Activated naive CD4-positive, alpha-beta T cell treated with anti-CD3 and anti-CD28 coated beads for 36 hours (primary cell): Measurements from ENCODE around the gene NPSR1. TPM values are rescaled to one million over a fixed set of nuclear protein-coding genes. Genes with fewer than 3 reads are reported as not detected.

Experiments used
- CTCF ChIA-PET: fragments of 350-600 bp; sonication (Branson Sonifier 250); formaldehyde crosslinking; loops from one replicate; lab custom pipeline; 2021; ENCODE audit warnings: antibody characterized with exemption; lab: Charles Lee
- DNase-seq: peaks from one replicate; pipeline ENCODE4 v3.0.0-alpha.2; 2020
- H3K27ac Mint-ChIP-seq: one replicate; pipeline ENCODE4 v1.8.0; 2021; ENCODE audit warnings: mild to moderate bottlenecking, mixed read lengths
- H3K27me3 Mint-ChIP-seq: one replicate; pipeline ENCODE4 v1.8.0; 2021; ENCODE audit warnings: low read depth, mixed read lengths
- H3K36me3 Mint-ChIP-seq: one replicate; pipeline ENCODE4 v1.8.0; 2021; ENCODE audit warnings: low read depth, mixed read lengths
- H3K4me1 Mint-ChIP-seq: one replicate; pipeline ENCODE4 v1.8.0; 2021; ENCODE audit warnings: low read depth, mixed read lengths
- H3K4me3 Mint-ChIP-seq: one replicate; pipeline ENCODE4 v1.8.0; 2021; ENCODE audit warnings: mild to moderate bottlenecking, moderate library complexity, mixed read lengths
- H3K9me3 Mint-ChIP-seq: one replicate; pipeline ENCODE4 v1.8.0; 2021; ENCODE audit warnings: mixed read lengths
- intact Hi-C: fragments of 100-400 bp; cut with micrococcal nuclease; formaldehyde crosslinking; loops from one replicate; pipeline ENCODE4 v1.15.1; 2023
- total RNA-seq, 2 experiments: library from RNA; stranded (reverse); gene quantifications; one replicate each; pipeline ENCODE4 v1.2.3, GENCODE V29; 2021

NPSR1 gene
- total RNA-seq, 2 experiments from 2014 or later = not detected

GRCh38 chr7:34823650-34824258, 165.7 kb downstream of the NPSR1 start:
- peaks cover 4% of the 10 kb centered on the region for H3K27me3 Mint-ChIP-seq
- H3K4me1 Mint-ChIP-seq = no peaks in the 10 kb centered on the region
- H3K36me3 Mint-ChIP-seq = no peaks in the 10 kb centered on the region
- CTCF ChIA-PET = interaction anchor here (0.6 to 2.1 kb wide), 8 partner anchors 11 to 1779 kb away, joined by 3 to 11 read pairs (median 4); no protein-coding TSS in a partner anchor
- intact Hi-C loops = loop anchor here (1.0 to 10.0 kb wide), 3 partner anchors 101 to 499 kb away; no protein-coding TSS in a partner anchor
- no peak overlapping the region for H3K27ac Mint-ChIP-seq
- peak; percentile 73 for DNase-seq
- H3K4me3 Mint-ChIP-seq = no peak overlapping the region
- no peaks in the 10 kb centered on the region for H3K9me3 Mint-ChIP-seq

- H3K36me3 Mint-ChIP-seq = no peaks in the 10 kb centered on the region
- H3K9me3 Mint-ChIP-seq = no peaks in the 10 kb centered on the region
- peaks cover 4% of the 10 kb centered on the region for H3K27me3 Mint-ChIP-seq
- H3K4me3 Mint-ChIP-seq = no peak overlapping the region
- no peak for DNase-seq
- intact Hi-C loops = loop anchor here (10.0 kb wide), 2 partner anchors 100 to 500 kb away; no protein-coding TSS in a partner anchor
- no peak overlapping the region for H3K27ac Mint-ChIP-seq
- CTCF ChIA-PET = interaction anchor here (1.5 to 2.1 kb wide), 4 partner anchors 10 to 211 kb away, joined by 4 to 11 read pairs (median 6); no protein-coding TSS in a partner anchor
- no peaks in the 10 kb centered on the region for H3K4me1 Mint-ChIP-seq
These were observed 167.2 kb downstream of the NPSR1 start for GRCh38 chr7:34825221-34825620.

DNA sequence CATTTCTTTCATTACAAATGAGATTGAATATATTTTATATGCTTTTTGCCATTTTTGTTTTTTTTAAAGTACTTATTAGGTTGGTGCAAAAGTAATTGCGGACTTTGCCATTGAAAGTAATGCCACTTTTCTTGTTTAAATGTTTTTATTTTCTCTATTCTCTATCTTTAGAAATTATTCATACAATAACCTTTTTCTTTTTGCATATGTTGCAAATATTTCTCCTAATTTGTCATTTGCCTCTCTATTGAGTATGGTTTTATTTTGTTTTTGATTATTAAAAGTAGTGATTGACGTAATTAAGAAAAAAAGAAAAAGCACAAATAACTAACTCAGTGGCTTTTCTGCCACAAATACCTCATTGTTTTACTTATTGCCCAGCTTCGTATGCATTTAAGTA, 172.4 kb downstream of the NPSR1 start:
- no peak overlapping the region for H3K4me3 Mint-ChIP-seq
- H3K27me3 Mint-ChIP-seq = peaks cover 17% of the 10 kb centered on the region
- CTCF ChIA-PET = no interaction called here
- no peaks in the 10 kb centered on the region for H3K9me3 Mint-ChIP-seq
- no peaks in the 10 kb centered on the region for H3K4me1 Mint-ChIP-seq
- no peaks in the 10 kb centered on the region for H3K36me3 Mint-ChIP-seq
- no peak for DNase-seq
- no peak overlapping the region for H3K27ac Mint-ChIP-seq
- intact Hi-C loops = no loop called here

DNA sequence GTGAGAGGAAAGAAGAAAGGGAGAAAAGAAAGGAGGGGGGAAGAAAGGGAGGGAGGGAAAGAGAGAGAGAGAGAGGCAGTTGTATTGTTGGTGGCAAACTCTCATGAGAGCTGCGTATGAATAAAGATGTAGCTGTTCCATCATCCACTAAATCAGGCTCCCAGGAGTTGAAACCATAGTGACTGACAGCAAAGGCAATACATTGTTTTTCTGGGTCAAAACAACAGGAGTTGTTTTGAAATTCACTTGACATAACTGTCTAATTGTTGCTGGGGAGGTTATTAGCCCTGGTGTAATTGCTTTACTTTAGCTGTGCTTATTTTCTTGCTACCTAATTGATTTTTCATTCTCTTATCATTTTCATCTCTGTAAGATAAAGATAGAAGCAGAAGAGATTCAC, 173.4 kb downstream of the NPSR1 start:
- Mint-ChIP-seq H3K4me3 (no peak overlapping the region), H3K4me1 (no peaks in the 10 kb centered on the region), H3K36me3 (no peaks in the 10 kb centered on the region), H3K9me3 (no peaks in the 10 kb centered on the region), H3K27ac (no peak overlapping the region), H3K27me3 (peaks cover 19% of the 10 kb centered on the region)
- CTCF ChIA-PET = no interaction called here
- no peak for DNase-seq
- intact Hi-C loops = no loop called here

DNA sequence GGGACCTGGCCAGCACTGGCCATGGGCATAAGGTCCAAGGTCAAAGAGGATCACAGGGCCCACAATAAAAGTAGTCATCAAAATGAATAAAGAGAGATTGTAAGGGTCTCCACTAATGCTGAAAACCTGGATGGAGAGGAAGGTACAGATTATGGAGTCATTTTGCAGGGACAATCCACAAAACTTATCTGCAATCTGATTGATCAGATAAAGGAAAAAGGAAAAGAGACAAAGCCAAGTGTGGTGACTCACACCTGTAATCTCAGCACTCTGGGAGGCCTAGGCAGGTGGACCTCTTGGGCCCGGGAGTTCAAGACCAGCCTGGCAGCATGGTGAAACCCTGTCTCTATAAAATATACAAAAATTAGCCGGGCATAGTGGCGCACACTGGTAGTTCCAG, 174.0 kb downstream of the NPSR1 start:
- Mint-ChIP-seq H3K9me3 (no peaks in the 10 kb centered on the region), H3K4me1 (no peaks in the 10 kb centered on the region), H3K36me3 (no peaks in the 10 kb centered on the region), H3K4me3 (no peak overlapping the region), H3K27ac (no peak overlapping the region), H3K27me3 (peaks cover 19% of the 10 kb centered on the region)
- CTCF ChIA-PET = no interaction called here
- DNase-seq = no peak
- intact Hi-C loops = no loop called here

- no peaks in the 10 kb centered on the region for H3K36me3 Mint-ChIP-seq
- peaks cover 3% of the 10 kb centered on the region for H3K4me1 Mint-ChIP-seq
- no peaks in the 10 kb centered on the region for H3K9me3 Mint-ChIP-seq
- peaks cover 14% of the 10 kb centered on the region for H3K27me3 Mint-ChIP-seq
- DNase-seq = no peak
- intact Hi-C loops = no loop called here
- H3K4me3 Mint-ChIP-seq = no peak overlapping the region
- H3K27ac Mint-ChIP-seq = no peak overlapping the region
- CTCF ChIA-PET = interaction anchor here (1.4 kb wide), 1 partner anchor 12 kb away, joined by 9 read pairs; no protein-coding TSS in a partner anchor
These were observed 178.0 kb downstream of the NPSR1 start for GRCh38 chr7:34835901-34836600.

DNA sequence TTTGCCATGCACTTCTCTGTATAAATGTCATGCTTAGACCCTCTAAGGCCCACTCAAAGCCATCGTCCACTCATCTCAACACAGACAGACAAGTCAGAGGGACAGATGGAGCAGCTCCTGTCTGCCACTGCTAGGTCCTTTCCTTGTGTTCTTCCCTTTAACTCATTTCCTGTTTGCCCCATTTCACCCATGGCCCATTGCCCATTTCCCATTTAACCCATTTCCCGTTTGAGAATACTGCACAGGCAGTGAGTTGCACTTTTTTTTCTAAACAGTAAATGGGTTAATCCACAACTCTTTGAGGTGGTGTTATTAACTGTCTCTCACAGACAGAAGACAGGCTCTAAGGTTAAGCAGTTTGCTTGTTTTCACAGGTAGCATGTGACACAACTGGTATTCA, 179.3 kb downstream of the NPSR1 start:
- Mint-ChIP-seq H3K27ac (no peak overlapping the region), H3K4me3 (no peak overlapping the region), H3K9me3 (no peaks in the 10 kb centered on the region), H3K4me1 (peaks cover 3% of the 10 kb centered on the region), H3K27me3 (peaks cover 7% of the 10 kb centered on the region), H3K36me3 (no peaks in the 10 kb centered on the region)
- no peak for DNase-seq
- CTCF ChIA-PET = no interaction called here
- intact Hi-C loops = no loop called here

- Mint-ChIP-seq H3K27ac (no peak overlapping the region), H3K36me3 (no peaks in the 10 kb centered on the region), H3K9me3 (peaks cover 1% of the 10 kb centered on the region), H3K4me1 (peaks cover 3% of the 10 kb centered on the region), H3K27me3 (peaks cover 9% of the 10 kb centered on the region), H3K4me3 (no peak overlapping the region)
- CTCF ChIA-PET = no interaction called here
- intact Hi-C loops = no loop called here
- no peak for DNase-seq
These were observed 179.8 kb downstream of the NPSR1 start for GRCh38 chr7:34837801-34838201.

DNA sequence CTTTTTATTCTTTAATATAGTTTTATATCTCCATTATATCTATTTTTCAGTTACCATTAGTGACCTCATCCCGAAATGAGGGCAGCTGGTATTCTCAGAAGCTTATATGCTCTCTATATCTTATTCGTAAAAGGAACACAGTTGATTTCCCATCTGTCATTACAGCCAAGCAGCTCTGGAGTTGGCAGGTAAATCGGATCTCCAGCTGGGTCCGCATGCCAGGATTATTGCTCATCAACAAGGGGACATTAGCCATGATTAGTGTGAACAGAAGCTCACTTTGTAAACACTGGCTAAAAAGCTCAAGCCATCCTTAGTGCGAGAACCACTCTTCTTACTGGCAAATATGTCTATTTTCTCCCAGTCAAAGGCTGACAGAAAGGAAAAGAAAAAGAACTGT, 180.3 kb downstream of the NPSR1 start:
- H3K36me3 Mint-ChIP-seq = no peaks in the 10 kb centered on the region
- peaks cover 9% of the 10 kb centered on the region for H3K27me3 Mint-ChIP-seq
- H3K4me3 Mint-ChIP-seq = no peak overlapping the region
- CTCF ChIA-PET = interaction anchor here (1.0 kb wide), 1 partner anchor 9 kb away, joined by 3 read pairs; no protein-coding TSS in a partner anchor
- intact Hi-C loops = no loop called here
- peaks cover 3% of the 10 kb centered on the region for H3K4me1 Mint-ChIP-seq
- DNase-seq = no peak
- no peak overlapping the region for H3K27ac Mint-ChIP-seq
- H3K9me3 Mint-ChIP-seq = peaks cover 2% of the 10 kb centered on the region

DNA sequence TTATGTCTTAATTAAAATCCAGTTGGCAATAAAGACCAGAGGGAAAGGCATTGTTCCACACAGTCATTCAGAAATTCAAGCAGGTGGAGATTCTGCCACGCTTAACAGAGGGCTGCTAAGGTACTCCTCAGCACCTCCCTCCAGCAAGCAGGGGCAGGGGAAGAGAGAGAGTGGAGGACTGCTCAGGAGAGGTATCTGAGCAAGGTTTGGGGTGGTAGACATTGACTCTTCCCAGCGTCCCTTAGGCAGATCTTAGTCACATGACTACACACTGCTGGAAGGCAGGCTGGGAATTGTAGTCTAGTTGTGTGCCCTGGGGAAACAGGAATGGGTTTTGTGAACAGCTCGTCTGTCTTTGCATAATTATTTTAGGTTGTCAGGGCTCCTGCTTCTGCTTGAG, 181.6 kb downstream of the NPSR1 start:
- no peak for DNase-seq
- no peaks in the 10 kb centered on the region for H3K36me3 Mint-ChIP-seq

GRCh38 chr7:34840176-34840785, 182.3 kb downstream of the NPSR1 start:
- Mint-ChIP-seq H3K27ac (no peak overlapping the region), H3K27me3 (peaks cover 5% of the 10 kb centered on the region), H3K9me3 (peaks cover 2% of the 10 kb centered on the region), H3K4me3 (no peak overlapping the region), H3K36me3 (no peaks in the 10 kb centered on the region), H3K4me1 (peaks cover 3% of the 10 kb centered on the region)
- CTCF ChIA-PET = interaction anchor here (0.9 kb wide), 1 partner anchor 15 kb away, joined by 4 read pairs; no protein-coding TSS in a partner anchor
- intact Hi-C loops = no loop called here
- DNase-seq = no peak

More for the DNA sequence above, 181.6 kb downstream of the NPSR1 start:
- CTCF ChIA-PET = interaction anchor here (0.9 kb wide), 1 partner anchor 15 kb away, joined by 4 read pairs; no protein-coding TSS in a partner anchor
- Mint-ChIP-seq H3K4me1 (peaks cover 3% of the 10 kb centered on the region), H3K9me3 (peaks cover 2% of the 10 kb centered on the region), H3K4me3 (no peak overlapping the region), H3K27ac (no peak overlapping the region), H3K27me3 (peaks cover 9% of the 10 kb centered on the region)
- intact Hi-C loops = no loop called here

- intact Hi-C loops = no loop called here
- Mint-ChIP-seq H3K27me3 (peaks cover 9% of the 10 kb centered on the region), H3K4me1 (peaks cover 6% of the 10 kb centered on the region), H3K4me3 (no peak overlapping the region), H3K36me3 (no peaks in the 10 kb centered on the region), H3K27ac (no peak overlapping the region), H3K9me3 (peaks cover 2% of the 10 kb centered on the region)
- no peak for DNase-seq
- CTCF ChIA-PET = interaction anchor here (1.5 kb wide), 1 partner anchor 17 kb away, joined by 4 read pairs; no protein-coding TSS in a partner anchor
These were observed 183.3 kb downstream of the NPSR1 start for GRCh38 chr7:34841326-34841725.
